Effector memory CD4-positive, alpha-beta T cell (primary cell): ENCODE results near the gene ZNF354C.
"Not testable (repeated sequence)": the region's sequence is repeated elsewhere in the genome, so short reads cannot be mapped to it uniquely, and the experiment has no call there.

Experiments used
- DNase-seq, 3 donors: peaks; one replicate each; pipeline ENCODE4 v3.0.0-alpha.2; 2020
- H3K27ac ChIP-seq: 2 replicates; pipeline ENCODE4 v1.7.0; 2013; ENCODE audit warnings: mild to moderate bottlenecking, low read length, moderate library complexity; ENCODE audit not compliant: insufficient read depth, poor library complexity, severe bottlenecking
- H3K27me3 ChIP-seq: replicated peaks from 2 replicates; pipeline ENCODE4 v1.7.0; 2013; ENCODE audit warnings: mild to moderate bottlenecking, low read length; ENCODE audit not compliant: insufficient read depth, control insufficient read depth, poor library complexity, severe bottlenecking
- H3K36me3 ChIP-seq: 2 replicates; pipeline ENCODE4 v1.7.0; 2013; ENCODE audit warnings: mild to moderate bottlenecking, low read length, moderate library complexity; ENCODE audit not compliant: control insufficient read depth, insufficient read depth
- H3K4me1 ChIP-seq: 2 replicates; pipeline ENCODE4 v1.7.0; 2013; ENCODE audit warnings: low read length, mild to moderate bottlenecking; ENCODE audit not compliant: control insufficient read depth, insufficient read depth, poor library complexity, severe bottlenecking
- H3K4me3 ChIP-seq: 2 replicates; pipeline ENCODE4 v1.7.0; 2013; ENCODE audit warnings: low read length, low read depth, mild to moderate bottlenecking; ENCODE audit not compliant: insufficient read depth, poor library complexity, severe bottlenecking
- H3K9me3 ChIP-seq: 2 replicates; pipeline ENCODE4 v1.7.0; 2013; ENCODE audit warnings: mild to moderate bottlenecking, low read length, moderate library complexity; ENCODE audit not compliant: control insufficient read depth

The ZNF354C gene

DNA sequence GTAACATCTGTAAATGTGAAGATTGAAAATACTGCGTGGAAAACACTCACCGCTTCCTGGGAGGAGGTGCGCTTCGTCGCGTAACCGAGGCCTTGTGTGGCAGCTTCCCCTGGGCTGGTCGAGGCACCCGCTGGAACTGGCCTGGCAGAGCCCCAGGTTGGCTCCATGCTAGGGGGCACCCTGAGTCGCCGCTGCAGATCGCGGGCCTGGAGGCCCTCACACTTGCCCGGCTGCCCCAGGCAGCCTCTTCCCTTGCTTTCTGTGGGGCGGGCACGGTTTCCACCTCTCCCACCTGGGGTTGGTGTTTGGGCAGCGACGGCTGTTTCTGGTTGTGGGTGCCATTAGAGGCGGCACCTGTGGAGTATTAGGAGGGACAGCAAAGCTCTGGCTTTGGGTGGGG is 852 bp downstream of the ZNF354C start:
- Histone ChIP-seq H3K9me3 (no peaks in the 10 kb centered on the region), H3K4me1 (peaks cover 8% of the 10 kb centered on the region), H3K4me3 (peak overlapping the region; percentile 71), H3K27ac (no peak overlapping the region), H3K36me3 (peaks cover 19% of the 10 kb centered on the region), H3K27me3 (no peaks in the 10 kb centered on the region)
- DNase-seq: no peak

GRCh38 chr5:179065703-179066102 is 5.5 kb downstream of the ZNF354C start:
- Histone ChIP-seq H3K4me3 (no peak overlapping the region), H3K27me3 (no peaks in the 10 kb centered on the region), H3K27ac (no peak overlapping the region), H3K36me3 (peaks cover 33% of the 10 kb centered on the region), H3K9me3 (peaks cover 6% of the 10 kb centered on the region), H3K4me1 (peaks cover 8% of the 10 kb centered on the region)
- DNase-seq: no peak

DNA sequence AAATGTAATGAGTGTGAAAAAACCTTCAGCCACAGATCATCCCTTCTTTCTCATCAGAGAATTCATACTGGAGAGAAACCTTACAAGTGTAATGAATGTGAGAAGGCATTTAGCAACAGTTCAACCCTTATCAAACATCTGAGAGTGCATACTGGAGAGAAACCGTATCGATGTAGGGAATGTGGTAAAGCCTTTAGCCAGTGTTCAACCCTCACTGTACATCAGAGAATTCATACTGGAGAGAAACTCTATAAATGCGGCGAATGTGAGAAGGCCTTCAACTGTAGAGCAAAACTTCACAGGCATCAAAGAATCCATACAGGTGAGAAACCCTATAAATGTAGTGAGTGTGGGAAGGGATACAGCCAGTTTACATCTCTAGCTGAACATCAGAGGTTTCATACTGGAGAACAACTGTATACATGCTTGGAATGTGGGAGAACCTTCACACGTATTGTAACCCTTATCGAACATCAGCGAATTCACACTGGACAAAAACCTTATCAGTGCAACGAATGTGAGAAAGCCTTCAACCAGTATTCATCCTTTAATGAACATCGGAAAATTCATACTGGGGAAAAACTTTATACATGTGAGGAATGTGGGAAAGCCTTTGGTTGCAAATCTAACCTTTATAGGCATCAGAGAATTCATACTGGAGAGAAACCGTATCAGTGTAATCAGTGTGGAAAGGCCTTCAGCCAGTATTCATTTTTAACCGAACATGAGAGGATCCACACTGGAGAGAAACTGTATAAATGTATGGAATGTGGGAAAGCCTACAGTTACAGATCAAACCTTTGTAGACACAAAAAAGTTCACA is 19.2 kb downstream of the ZNF354C start:
- no peak overlapping the region for H3K27ac ChIP-seq
- H3K9me3 ChIP-seq: peaks cover 79% of the 10 kb centered on the region
- peaks cover 41% of the 10 kb centered on the region for H3K36me3 ChIP-seq
- H3K4me3 ChIP-seq: no peak overlapping the region
- H3K4me1 ChIP-seq: no peaks in the 10 kb centered on the region
- H3K27me3 ChIP-seq: no peaks in the 10 kb centered on the region
- DNase-seq: no peak

DNA sequence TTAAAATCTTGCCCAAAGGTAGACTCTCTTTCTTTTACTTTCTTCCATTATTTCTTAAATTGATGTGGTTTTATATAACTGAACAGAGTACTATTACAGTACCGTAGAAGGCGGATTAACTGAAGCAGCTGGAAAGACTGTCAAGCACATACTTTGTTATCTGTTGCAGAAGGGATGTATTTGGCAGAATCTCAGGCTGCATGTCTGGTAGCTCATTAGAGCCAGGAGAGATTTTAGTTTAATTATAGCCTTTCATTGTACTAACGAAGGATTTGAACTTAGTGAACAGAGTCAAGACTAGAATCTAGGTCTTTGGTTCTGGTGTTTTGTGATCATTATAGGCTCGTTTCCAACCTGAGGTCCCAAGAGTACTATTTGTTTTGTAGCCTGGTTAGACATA is 20.6 kb downstream of the ZNF354C start:
- Histone ChIP-seq H3K27ac (no peak overlapping the region), H3K4me3 (no peak overlapping the region), H3K36me3 (peaks cover 34% of the 10 kb centered on the region), H3K9me3 (peaks cover 85% of the 10 kb centered on the region), H3K4me1 (no peaks in the 10 kb centered on the region), H3K27me3 (no peaks in the 10 kb centered on the region)
- DNase-seq: no peak

- peaks cover 45% of the 10 kb centered on the region for H3K9me3 ChIP-seq
- H3K27me3 ChIP-seq: no peaks in the 10 kb centered on the region
- no peak overlapping the region for H3K4me3 ChIP-seq
- H3K4me1 ChIP-seq: no peaks in the 10 kb centered on the region
- no peak for DNase-seq
- no peak overlapping the region for H3K27ac ChIP-seq
- H3K36me3 ChIP-seq: no peaks in the 10 kb centered on the region
These were observed 29.3 kb downstream of the ZNF354C start for GRCh38 chr5:179089502-179089901.

DNA sequence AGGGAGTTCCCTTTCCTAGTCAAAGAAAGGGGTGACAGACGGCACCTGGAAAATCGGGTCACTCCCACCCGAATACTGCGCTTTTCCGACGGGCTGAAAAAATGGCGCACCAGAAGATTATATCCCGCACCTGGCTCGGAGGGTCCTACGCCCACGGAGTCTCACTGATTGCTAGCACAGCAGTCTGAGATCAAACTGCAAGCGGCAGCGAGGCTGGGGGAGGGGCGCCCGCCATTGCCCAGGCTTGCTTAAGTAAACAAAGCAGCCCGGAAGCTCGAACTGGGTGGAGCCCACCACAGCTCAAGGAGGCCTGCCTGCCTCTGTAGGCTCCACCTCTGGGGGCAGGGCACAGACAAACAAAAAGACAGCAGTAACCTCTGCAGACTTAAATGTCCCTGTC is 41.1 kb downstream of the ZNF354C start:
- DNase-seq, H3K27me3 ChIP-seq, H3K9me3 ChIP-seq, H3K36me3 ChIP-seq, H3K27ac ChIP-seq, H3K4me1 ChIP-seq, H3K4me3 ChIP-seq: not testable (repeated sequence)

GRCh38 chr5:179110528-179110927 is 50.4 kb downstream of the ZNF354C start:
- Histone ChIP-seq H3K4me3 (no peak overlapping the region), H3K4me1 (no peaks in the 10 kb centered on the region), H3K9me3 (peaks cover 5% of the 10 kb centered on the region), H3K27me3 (no peaks in the 10 kb centered on the region), H3K27ac (no peak overlapping the region), H3K36me3 (no peaks in the 10 kb centered on the region)
- DNase-seq: no peak

DNA sequence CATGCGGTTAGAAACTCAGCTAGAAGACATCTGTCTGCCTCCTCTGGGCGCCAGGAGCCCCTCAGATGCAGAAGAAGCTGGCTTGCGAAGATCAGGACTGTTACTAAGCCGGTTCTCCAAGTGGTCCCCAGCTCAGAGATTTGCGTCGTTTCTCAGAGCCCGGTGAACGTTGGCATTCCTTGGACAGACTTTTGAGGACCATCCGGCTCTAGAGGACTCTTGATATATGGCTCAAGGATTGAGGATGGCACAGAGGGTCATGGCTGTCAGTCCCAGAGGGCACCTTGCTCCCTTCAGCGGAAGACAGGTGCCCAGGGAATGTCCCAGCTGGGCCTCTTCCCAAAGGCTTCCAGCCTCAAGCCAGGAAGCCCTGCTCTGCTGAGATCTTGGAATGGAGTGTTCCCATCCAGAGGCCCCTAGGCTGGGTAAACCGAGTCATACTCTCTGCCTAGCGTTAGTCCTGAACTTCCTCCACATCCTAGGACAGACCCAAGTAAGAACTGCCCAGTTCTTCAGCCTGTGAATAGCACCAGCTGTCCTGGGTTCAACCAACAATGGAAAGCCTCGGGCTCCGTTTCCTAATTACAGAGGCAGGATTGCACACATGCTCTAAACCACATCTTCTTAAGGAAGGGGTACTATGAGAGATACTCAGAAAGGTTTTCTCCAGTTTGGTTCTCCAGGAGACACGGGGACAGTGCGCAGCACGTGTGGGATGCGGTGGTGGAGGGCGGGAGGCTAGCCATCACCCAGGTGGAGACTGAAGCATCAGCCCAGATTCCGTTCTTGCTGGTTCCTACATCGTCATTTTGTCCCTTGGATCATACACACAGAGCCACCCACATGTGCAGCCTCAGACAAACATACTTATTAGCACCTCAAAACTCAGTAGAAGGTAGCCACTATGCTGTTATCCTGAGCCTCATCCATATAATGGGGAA is 51.4 kb downstream of the ZNF354C start:
- peaks cover 5% of the 10 kb centered on the region for H3K9me3 ChIP-seq
- no peak overlapping the region for H3K27ac ChIP-seq
- H3K4me3 ChIP-seq: no peak overlapping the region
- DNase-seq: no peak
- H3K36me3 ChIP-seq: no peaks in the 10 kb centered on the region
- no peaks in the 10 kb centered on the region for H3K4me1 ChIP-seq
- H3K27me3 ChIP-seq: no peaks in the 10 kb centered on the region

DNA sequence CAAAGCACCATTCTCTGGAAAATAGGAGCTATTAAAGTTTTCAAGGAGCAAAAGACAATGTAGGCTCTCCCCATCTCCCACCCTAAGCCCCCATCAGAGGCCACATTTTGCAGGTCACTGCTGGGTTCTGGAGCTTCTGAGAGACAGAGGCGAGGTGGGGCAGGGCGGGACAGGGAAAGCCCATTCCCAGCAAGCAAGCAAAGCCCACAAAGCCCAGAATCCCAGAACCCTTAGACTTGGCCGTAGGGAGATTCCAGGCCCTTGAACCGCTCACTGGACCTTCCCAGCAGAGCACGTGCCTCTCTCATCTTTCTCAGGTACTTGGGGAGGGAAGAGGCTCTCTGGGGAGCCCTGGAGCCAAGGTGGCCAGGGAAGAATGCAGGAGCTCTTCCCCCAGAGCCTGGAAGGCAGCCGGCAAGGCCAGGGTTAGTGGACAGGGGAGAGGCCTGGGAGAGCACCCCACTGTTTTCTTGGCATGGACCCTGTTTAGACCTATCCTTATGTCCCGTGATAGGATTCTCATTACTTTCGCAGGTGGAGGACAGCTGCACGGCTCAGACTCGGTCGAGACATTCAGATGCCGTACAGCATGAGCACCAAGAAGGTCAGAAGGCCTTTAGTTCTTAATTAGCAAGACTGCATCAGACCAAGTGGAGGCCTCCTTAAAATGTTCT is 52.4 kb downstream of the ZNF354C start:
- no peak overlapping the region for H3K4me3 ChIP-seq
- H3K9me3 ChIP-seq: peaks cover 5% of the 10 kb centered on the region
- DNase-seq: no peak
- H3K27ac ChIP-seq: no peak overlapping the region
- H3K27me3 ChIP-seq: no peaks in the 10 kb centered on the region
- H3K4me1 ChIP-seq: no peaks in the 10 kb centered on the region
- H3K36me3 ChIP-seq: no peaks in the 10 kb centered on the region
